OCI-LY7 (cell line): Measurements from ENCODE around the gene GPD2.

ENCODE experiments used
- CTCF ChIP-seq: fragments of 200-600 bp; sonication (generic); conservative IDR thresholded peaks from 2 replicates; pipeline ENCODE4 v1.5.1; 2014; ENCODE audit warnings: mild to moderate bottlenecking, antibody characterized with exemption, low read length, moderate library complexity, mixed read lengths
- EZH2phosphoT487 ChIP-seq: fragments of 200-600 bp; sonication (generic); IDR thresholded peaks from 2 replicates; pipeline ENCODE4 v1.6.1; 2018; ENCODE audit warnings: low read depth, borderline replicate concordance, mild to moderate bottlenecking, mixed run types, antibody characterized with exemption, low read length, moderate library complexity, mixed read lengths

DNA sequence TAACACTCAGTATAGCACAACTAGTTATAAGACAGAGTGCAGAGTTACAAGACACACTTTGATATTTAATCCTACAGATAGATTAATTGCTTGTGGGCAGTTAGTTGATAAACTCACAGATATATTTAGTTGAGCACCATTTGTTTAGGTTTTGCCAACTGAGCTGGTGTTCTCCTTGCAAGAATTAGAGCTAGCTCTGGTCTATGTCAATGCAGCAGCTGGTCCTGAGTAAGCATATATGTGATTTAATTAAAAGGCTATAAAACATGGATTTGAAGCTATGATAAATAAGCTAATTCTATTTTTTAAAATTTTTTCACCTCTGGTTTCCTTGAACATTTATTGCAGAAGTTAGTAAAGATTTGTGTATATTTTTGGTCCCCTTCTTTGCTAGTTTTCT lies 35.6 kb downstream of the GPD2 start:
- TF ChIP-seq CTCF (no peak), EZH2phosphoT487 (no peak)
